HTR-8/SVneo (cell line): ENCODE measurements around the gene RSPH6A.
"Not testable (repeated sequence)": the region's sequence is repeated elsewhere in the genome, so short reads cannot be mapped to it uniquely, and the experiment has no call there.

Experiments used
- DNase-seq: peaks from one replicate; pipeline ENCODE4 v3.0.0; 2011; ENCODE audit warnings: low spot score, mixed read lengths; ENCODE audit not compliant: insufficient read length
- FAIRE-seq: peaks from 2 replicates; lab custom pipeline; 2011; peaks lifted over from hg19 to GRCh38; lab: Jason Lieb, UNC

The RSPH6A gene

DNA sequence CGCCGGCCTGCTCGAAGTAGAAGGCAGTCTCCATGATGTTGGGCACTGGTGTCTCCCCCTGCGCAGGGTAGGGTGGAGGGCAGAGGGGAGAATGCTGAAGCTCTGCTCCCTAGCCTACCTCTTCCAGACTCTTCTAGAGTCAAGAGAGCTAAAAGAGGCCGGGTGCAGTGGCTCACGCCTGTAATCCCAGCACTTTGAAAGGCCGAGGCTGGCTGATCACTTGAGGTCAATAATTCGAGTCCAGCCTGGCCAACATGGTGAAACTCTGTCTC is 10.2 kb downstream of the RSPH6A start:
- DNase-seq = no peak
- no peak for FAIRE-seq

DNA sequence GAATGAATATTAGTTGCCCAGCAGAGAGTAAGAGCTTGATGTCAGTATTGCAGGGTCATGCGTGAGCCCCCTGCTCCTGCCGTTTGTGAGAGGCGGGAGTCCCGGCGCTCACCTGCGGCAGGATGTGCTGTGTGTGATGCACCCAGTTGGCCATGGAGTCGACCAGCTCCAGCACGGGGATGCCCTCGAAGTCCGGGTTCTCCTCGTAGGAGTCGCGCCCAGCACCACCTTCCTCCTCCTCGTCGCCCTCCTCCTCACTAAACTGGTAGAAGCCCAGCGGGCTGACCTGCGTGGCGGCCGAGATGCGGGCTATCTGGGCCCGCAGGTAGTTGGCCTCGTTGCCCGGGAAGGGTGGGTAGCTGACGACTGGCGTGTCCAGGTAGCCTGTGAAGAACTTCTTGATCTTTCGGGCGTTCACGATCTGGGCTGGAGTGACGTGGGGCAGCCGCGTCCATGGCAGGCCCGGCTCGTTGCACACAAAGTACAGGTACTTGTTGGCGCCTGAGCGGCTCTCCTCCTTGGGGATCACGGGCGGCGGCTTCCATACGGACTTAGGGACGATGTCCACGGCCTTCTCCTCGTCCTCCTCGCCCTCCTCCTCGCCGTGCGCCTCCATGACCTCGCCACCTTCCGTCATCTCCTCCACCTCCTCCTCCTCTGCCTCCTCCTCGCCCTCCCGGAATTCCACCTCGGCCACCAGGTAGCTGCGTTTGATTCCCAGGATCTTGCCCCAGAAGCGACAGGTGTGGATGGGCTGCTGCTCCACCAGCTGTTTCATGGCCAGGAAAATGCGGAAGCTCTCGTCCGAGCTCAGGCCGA is 10.8 kb downstream of the RSPH6A start:
- no peak for FAIRE-seq
- DNase-seq = no peak

DNA sequence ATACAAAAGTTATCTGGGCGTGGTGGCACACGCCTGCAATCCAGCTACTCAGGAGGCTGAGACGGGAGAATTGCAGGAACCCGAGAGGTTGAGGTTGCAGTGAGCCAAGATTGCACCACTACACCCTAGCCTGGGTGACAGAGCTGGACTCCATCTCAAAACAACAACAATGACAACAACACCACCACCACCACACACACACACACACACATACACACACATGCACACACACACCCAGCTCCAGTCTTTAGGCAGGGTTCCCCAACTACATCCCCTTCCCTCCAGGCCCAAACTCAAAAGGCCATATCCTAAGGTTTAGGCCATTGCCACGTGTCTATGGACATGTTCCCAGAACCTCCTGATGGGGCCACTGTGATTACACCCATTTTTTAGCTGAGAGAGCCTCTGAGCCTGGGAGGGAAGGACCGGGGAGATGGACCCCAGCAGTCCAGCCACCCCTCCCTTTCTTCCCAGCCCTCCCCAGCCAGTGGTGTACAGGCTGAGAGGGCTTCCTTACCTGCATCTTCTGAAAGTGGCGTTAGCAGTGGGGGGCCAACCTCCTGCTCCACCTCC is 13.4 kb downstream of the RSPH6A start:
- peak; percentile 36 for FAIRE-seq
- no peak for DNase-seq

DNA sequence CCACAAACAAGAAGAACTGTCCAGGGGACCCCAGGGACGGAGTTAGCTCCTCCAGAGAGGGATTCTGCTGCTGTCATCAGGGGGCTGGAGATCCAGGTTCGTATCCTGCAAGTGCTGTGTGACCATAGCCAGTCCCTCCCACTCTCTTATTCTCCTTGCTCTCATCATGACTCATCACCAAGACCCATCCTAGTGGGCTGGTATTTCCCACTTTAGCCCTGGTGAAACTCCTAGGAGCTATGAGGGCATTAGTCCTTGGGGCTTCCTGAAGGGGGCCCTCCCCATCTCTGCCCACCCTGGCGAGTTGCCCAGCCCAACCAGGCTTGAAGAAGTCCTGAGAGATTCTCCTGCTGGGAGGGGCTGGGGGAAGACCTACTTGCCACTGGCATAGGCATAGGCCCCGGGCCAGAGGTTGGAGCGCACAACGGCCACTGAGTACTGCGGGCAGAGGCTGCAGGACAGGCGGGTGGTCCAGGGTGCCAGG is 15.0 kb downstream of the RSPH6A start:
- no peak for FAIRE-seq
- no peak for DNase-seq

DNA sequence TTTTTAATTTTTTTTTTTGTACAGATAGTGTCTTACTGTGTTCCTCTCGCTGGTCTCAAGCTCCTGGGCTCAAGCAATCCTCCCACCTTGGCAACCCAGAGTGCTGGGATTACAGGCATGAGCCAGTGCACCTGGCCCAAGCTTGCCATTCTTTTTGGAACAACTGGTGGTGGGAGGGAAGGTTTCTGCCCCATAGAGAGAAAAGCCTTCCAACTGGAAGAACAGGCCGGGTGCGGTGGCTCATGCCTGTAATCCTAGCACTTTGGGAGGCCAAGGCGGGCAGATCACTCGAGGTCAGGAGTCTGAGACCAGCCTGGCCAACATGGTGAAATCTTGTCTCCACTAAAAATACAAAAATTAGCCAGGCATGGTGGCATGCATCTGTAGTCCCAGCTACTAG is 15.6 kb downstream of the RSPH6A start:
- FAIRE-seq = not testable (repeated sequence)

DNA sequence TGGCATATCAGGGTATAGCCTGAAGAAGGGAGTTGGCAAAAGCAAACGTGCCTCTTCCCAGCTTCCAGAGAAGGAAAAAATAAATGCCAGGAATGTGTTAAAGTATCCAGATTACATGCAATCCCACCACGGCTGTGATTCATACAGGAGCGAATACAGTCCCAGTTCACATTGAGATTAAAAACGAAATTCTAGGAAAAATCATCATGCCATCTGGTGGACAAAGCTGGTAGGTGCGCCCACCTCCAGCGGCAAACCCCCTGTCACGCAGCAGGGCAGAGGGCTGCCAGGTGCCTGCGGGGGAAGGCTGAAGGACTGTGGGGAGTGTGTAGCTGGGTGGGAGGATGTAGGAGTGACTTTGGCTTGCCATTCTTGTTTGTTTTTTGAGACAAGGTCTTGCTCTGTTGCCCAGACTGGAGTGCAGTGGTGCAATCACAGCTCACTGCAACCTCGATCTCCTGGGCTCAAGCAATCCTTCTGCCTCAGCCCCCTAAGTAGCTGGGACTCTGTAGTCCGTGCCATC is 16.1 kb downstream of the RSPH6A start:
- peak; percentile 91 for DNase-seq

More for the DNA sequence above, 15.6 kb downstream of the RSPH6A start:
- DNase-seq = not testable (repeated sequence)

DNA sequence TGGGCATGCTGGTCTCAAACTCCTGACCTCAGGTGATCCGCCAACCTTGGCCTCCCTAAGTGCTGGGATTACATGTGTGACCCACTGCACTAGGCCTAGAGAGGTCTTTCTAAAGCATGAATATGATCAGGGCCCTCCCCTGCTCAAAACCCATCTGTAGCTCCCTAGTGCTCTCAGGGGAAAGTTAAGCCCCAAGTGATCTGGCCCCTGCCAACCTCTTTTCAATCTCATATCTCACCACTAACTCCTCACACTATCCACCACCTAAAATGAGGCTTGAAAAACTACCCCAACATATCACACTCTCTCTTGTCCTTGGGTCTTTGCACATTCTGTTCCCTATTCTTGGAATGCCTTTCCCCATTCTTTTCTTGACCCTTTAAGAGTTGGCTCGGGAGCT is 20.5 kb downstream of the RSPH6A start:
- no peak for FAIRE-seq

More for the DNA sequence above, 16.1 kb downstream of the RSPH6A start:
- peak; percentile 95 for FAIRE-seq

DNA sequence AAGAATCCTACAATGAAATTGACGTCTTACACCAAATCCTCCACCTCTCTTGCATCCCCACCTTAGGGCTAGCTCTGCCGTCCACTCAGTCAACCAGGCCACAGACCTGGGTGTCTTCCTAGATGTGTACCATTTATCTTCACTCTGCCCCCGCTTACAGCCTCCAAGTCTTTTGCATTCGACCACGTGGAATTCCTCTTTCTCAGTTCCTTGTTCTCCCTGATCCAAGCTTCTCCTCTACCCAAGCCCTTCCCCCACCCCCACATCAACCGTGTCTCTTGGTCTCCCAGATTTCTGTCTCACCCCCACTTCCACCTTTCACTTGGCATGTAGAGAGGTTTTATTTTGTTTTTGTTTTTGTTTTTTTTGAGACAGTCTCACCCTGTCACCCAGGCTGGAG is 21.2 kb downstream of the RSPH6A start:
- DNase-seq (no peak), FAIRE-seq (no peak)

More for the DNA sequence above, 20.5 kb downstream of the RSPH6A start:
- no peak for DNase-seq

DNA sequence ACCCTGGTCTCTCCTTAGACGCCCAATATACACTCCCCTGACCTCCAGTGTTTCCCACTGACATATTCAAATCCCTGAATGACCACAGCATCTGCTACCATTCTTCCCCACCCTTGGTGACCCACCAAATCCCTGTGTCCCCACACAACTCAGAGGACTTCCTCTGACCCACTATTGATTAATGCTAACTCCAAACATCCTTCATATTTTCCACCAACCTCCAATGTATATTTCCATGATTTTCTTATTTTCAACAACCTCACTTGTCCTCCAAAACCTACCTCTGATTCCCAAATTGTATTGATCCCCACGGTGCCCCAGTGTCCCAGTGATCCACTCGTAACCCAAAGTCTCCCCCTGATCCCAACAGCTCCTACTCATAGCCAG is 21.9 kb downstream of the RSPH6A start:
- no peak for DNase-seq
- FAIRE-seq = no peak

DNA sequence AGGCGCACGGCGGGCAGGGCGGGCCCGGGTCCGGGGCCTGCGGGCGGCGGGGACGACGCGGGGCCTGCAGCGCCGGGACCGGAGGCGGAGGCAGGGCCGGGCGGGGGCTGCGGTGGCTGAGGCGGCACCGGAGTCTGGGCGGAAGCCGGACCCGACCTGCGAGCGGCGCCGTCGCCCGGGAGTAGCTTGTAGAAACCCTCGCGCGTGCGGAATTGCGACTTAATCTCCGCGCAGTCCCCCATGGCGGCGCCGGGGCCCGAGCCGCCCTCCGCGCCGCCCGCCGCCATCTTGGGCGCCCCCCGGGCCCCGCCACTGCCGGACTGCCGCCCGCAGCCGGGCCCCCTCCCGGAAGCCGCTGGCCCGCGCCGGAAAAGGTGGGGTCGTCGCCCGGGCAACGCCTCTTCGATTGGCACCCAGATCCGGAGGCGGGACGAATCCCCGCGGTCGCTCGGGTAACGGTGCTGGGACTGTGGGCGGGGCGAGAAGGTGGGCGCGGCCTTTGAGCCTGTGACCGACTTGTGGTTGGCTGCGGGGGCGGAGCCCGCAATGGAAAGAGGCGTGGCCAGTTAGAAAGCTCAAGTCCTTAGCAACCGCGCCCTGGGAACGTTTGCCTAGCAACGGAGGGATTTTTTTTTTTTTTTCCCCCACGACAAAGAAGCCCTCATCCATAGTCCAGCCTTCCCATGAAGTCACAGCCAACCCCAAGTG is 22.5 kb downstream of the RSPH6A start, which contains the start of gene DMWD:
TSS of gene DMWD (minus strand) at position 376 of the 708 bp plus-strand sequence. CDS start at position 287, 89 bp downstream.
- peak; percentile 95 for FAIRE-seq
- peak; percentile 89 for DNase-seq

DNA sequence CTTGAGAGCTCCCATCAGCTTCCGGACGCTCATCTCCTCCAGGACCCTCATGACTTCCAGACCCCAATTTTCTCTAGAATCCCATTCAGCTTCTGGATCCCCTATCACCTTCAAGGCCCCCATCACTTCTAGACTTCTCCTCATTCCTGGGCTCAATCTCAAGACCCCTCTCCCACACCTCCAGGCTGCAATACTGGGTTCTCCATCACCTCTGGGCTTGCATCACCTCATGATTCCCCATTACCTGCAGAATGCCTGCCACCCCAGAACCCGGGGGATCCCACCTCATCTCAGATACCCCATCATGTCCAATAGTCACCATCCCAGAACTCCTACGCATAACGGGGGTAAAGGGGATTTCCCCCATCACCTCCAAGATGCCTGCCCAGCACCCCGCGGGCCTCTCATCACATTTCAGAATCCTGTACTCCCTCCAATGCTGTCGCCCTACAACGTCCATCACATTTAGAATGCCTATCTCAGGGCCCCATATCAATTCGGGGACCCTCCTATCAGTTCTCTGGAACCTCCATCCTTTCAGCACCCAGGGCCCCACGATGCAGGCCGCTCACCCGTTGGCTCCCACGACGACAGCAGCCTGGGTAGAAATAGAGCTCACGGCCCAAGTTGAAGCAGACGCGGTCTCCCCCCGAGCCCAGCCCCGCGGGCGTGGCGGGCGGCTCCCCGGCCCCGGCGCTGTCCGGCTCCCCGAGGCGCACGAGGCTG is 23.2 kb downstream of the RSPH6A start:
- DNase-seq (no peak), FAIRE-seq (no peak)

DNA sequence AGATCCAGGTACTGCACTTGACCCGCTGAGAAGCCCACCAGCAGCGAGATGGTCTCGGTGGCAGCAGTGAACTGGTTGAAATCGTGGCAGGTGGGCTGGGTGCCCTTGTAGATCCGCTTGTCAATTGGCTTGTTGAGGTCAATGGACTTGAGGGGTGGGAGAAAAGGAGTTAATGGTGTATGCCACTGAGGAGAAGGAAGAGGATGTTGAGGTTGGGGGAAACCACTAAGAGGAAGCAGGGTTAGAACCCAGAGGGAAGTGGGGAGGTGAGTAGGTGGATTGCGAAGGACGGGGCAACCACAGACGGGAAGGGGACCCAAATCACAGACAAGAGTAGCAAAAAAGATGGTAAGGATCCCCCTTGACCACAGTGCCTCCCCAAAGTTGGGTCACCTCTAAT is 24.2 kb downstream of the RSPH6A start:
- FAIRE-seq (no peak), DNase-seq (no peak)

DNA sequence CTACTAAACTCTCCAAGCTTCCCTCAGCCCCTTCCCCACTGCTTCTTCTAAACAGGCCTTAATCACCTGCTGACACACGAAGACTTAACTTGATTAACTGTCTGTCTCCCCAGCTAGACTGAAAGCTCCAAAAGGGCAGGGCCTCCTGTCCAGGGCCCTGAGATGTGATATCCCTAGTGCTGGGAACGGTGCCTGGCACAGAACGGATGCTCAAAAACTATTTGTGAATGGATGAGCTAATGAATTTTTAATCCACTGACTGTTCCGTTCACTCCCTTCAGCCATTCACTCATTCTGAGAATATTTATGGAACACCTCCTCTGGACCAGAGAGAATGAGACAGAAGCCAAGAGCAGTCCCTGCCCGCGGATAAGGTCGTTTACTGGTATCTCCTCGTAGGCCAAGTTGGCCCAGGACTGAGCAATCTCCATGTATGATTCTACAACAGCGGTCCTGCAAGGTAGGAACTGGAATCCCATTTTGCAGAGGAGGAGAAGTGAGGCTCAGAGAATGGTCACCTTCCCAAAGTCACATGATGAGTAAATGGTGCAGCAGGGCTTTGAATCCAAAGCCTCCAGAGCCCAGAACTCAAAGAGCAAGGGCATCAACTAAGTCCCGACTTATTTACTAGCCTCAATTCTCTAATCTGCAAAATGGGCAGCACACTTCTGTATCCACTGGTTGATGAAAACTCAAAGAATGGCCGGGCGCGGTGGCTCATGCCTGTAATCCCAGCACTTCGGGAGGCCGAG is 25.9 kb downstream of the RSPH6A start:
- DNase-seq = no peak
- FAIRE-seq = no peak

DNA sequence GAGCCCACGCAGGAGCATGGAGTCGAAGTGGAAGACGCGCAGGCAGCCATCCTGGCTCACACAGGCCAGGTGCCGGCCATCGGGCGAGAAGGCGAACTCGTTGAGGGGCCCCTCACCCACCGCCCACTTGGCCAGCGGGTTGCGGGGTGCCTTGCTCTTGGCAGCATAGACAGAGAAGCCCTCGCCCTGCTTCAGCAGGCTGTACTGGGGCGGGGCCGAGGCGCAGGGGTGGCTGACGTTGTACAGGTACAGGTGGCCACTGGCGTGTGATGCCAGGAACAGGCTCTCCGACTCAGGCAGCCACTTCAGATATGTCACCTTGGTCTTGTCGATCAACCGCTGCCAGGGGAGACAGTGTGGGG is 28.6 kb downstream of the RSPH6A start:
- no peak for DNase-seq
- no peak for FAIRE-seq

DNA sequence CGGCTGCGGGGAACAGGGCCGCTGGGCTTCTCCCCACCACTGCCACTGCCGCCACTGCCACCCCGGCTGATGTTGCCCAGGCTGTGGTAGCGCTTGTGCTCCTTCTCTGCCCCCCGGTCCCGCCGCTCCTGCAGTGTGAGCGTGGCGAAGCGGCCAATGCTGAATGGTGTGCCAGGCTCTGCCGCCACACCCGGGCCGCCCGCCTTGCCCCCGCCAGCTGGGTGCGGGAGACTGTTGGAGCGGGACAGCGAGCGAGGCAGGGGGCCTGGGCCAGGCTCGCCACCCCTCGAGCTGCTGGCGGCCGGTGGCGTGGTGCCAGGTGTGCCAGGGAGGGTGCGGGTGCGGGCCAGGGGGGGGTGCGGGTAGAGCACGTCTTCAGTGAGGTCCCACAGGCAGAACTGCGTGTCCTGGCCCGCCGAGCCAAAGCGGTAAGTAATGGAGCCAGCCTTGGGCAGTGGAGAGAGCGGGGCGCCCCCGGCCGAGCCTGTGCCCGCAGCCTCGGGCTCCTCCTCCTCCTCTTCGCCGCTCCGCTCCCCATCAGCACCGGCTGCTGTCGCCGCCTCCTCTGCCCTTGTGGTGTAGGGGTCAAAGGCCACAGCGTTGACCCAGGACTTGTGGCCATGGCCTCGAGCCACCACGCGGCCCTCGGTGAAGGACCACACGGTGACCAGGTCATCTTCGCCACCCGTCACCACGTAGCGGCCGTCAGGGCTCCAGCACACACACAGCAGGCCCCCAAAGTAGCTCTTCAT is 29.2 kb downstream of the RSPH6A start:
- DNase-seq (no peak), FAIRE-seq (no peak)

DNA sequence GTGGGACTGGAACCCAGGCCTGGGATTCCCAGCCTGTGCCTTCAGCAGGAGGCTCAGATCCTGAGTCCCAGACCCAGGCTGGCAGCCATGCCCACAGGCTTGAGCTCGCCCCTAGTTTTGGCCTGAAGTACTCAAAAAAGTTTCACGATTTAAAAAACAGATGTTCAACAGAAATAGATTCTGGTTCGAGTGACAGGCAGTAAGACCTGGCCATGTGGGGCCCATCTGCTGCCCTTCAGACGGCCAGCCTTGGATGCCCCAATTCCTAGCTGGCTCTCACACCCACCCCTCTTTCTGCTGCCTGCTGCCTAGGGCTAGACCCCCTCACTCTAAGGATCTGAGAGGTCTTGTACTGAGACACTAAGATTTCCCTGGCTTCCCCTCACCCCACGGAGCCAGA is 30.0 kb downstream of the RSPH6A start:
- DNase-seq (no peak), FAIRE-seq (no peak)

DNA sequence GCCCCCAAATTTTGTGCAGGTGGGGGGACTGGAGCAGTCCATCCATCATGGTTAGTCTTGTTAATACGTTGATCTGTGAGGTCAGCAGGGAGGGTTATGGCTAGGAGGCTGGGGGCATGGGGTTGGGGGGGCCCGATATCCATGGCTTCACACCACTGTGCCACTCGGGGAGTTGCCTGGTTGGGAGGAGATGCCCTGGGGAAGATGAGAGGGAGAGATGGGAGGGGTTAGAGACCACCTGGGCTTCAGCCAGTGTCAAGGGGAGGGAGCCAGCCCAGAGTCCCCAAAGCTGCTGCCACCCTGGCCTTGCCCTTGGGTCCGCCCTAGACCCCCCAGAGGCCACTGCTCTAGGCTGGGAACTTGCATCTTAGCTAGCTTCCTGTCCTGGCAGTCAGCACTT is 31.0 kb downstream of the RSPH6A start:
- no peak for FAIRE-seq
- DNase-seq = no peak

DNA sequence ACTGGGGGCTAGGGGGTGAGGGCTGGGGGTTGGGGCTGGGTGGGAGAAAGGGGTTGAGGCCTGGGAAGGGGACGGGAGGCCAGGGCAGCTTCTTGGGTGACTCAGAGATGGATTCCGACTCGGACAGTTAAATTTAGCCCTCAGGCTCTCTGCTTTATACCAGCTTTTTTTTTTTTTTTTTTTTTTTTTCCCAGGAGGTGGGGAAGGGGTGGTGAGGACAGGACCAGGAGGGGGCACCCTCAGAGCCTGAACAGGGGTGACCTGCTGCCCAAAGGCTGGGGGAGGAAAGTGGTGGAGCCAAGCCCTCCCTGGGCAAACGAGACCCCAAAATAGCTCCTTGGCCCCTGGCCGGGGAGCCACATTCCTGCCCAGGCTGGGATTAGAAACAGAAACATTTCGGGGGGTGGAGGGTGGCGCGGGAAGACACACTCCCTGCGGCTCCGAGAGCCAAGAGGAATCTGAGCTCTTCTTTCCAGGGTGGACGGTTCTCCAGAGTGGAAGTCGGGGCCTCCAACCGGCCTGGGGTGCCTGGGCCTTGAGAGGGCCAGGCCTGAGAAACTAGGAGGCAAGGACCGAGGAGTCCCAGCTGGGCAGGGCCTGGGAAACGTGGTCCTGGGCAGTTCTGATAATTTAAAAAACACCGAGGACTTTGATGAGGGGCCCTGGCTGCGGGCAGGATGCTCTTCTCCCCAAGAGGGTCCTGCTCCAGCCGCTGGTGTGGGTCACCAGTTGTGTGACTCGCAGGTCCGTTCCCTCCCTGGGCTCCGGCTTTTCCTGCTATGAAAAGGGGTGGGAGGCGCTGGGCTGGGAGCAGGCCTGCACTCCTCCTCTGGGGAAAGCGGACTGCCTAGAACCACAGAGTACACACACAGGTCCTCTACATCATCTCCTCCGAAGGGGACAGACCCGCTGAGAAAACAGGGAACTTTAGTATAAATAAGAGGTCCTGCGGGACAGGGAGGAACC is 32.0 kb downstream of the RSPH6A start:
- no peak for FAIRE-seq
- DNase-seq = peak; percentile 83
